A673 (cell line): ENCODE data around the gene TCTN1. TPM values are rescaled to one million over a fixed set of nuclear protein-coding genes. Genes with fewer than 3 reads are reported as not detected.

Experiments used
- BruUV-seq: library from RNA; stranded (reverse); fragments of 400-500 nt; replicated peaks from 2 replicates; lab custom pipeline; 2021; lab: Mats Ljungman, UMichigan
- CTCF ChIA-PET: fragments of 300-600 bp; sonication (Branson Sonifier 250); formaldehyde crosslinking; loops from one replicate; lab custom pipeline; 2022; ENCODE audit warnings: antibody characterized with exemption; lab: Charles Lee
- POLR2A ChIA-PET: fragments of 300-600 bp; sonication (Branson Sonifier 250); formaldehyde crosslinking; loops from one replicate; lab custom pipeline; 2022; ENCODE audit warnings: antibody characterized with exemption; ENCODE audit not compliant: low non-redundant PET; lab: Charles Lee
- DNase-seq: peaks from one replicate; pipeline ENCODE4 v3.0.0-alpha.2; 2015; ENCODE audit warnings: low spot score
- H3K27ac ChIP-seq: fragments of 200-600 bp; sonication (generic); 2 replicates; pipeline ENCODE4 v1.5.1; 2016; ENCODE audit warnings: mixed run types, low read depth, mild to moderate bottlenecking, mixed read lengths, antibody characterized with exemption, low read length; ENCODE audit not compliant: poor library complexity, severe bottlenecking
- H3K27me3 ChIP-seq: fragments of 200-600 bp; sonication (generic); replicated peaks from 2 replicates; pipeline ENCODE4 v1.6.1; 2017; ENCODE audit warnings: mixed run types, low read depth, mild to moderate bottlenecking, mixed read lengths, antibody characterized with exemption, low read length; ENCODE audit not compliant: insufficient read depth, poor library complexity
- H3K36me3 ChIP-seq: fragments of 200-600 bp; sonication (generic); 2 replicates; pipeline ENCODE4 v1.6.1; 2016; ENCODE audit warnings: mixed run types, mild to moderate bottlenecking, mixed read lengths, antibody characterized with exemption, low read length; ENCODE audit not compliant: insufficient read depth, poor library complexity, severe bottlenecking
- H3K4me1 ChIP-seq: fragments of 200-600 bp; sonication (generic); 2 replicates; pipeline ENCODE4 v1.6.1; 2017; ENCODE audit warnings: mixed run types, mild to moderate bottlenecking, mixed read lengths, antibody characterized with exemption, low read length; ENCODE audit not compliant: insufficient read depth, poor library complexity, severe bottlenecking
- H3K4me3 ChIP-seq: fragments of 200-600 bp; sonication (generic); 2 replicates; pipeline ENCODE4 v1.5.1; 2016; ENCODE audit warnings: low read depth, mixed run types, mild to moderate bottlenecking, mixed read lengths, low read length; ENCODE audit not compliant: poor library complexity, severe bottlenecking
- H3K9me3 ChIP-seq: fragments of 200-600 bp; sonication (generic); 2 replicates; pipeline ENCODE4 v1.6.1; 2016; ENCODE audit warnings: mixed run types, low read depth, mild to moderate bottlenecking, mixed read lengths, antibody characterized with exemption, low read length; ENCODE audit not compliant: poor library complexity, severe bottlenecking
- EZH2 ChIP-seq: fragments of 200-600 bp; sonication (generic); IDR thresholded peaks from 2 replicates; pipeline ENCODE4 v1.6.1; 2017; ENCODE audit warnings: borderline replicate concordance, low read depth, mild to moderate bottlenecking, mixed read lengths, antibody characterized with exemption, low read length; ENCODE audit not compliant: poor library complexity, severe bottlenecking
- intact Hi-C: fragments of 100-400 bp; cut with micrococcal nuclease; formaldehyde crosslinking; loops from one replicate; pipeline ENCODE4 v1.10.0; 2022; ENCODE audit not compliant: unreplicated experiment
- total RNA-seq: library from RNA; stranded (reverse); gene quantifications from 2 replicates; pipeline ENCODE4 v1.2.3, GENCODE V29; 2021
- TF ChIP-seq, protein P1 (sequence below): fragments of 300-800, 200-600 bp; sonication (generic); conservative IDR thresholded peaks from 2 replicates; pipeline ENCODE4 v1.5.1; 2017; ENCODE audit warnings: low read depth, mild to moderate bottlenecking, antibody characterized with exemption, low read length, moderate library complexity, mixed read lengths

TCTN1 gene
- total RNA-seq, 1 experiment from 2014 or later, result 38.8 TPM

DNA sequence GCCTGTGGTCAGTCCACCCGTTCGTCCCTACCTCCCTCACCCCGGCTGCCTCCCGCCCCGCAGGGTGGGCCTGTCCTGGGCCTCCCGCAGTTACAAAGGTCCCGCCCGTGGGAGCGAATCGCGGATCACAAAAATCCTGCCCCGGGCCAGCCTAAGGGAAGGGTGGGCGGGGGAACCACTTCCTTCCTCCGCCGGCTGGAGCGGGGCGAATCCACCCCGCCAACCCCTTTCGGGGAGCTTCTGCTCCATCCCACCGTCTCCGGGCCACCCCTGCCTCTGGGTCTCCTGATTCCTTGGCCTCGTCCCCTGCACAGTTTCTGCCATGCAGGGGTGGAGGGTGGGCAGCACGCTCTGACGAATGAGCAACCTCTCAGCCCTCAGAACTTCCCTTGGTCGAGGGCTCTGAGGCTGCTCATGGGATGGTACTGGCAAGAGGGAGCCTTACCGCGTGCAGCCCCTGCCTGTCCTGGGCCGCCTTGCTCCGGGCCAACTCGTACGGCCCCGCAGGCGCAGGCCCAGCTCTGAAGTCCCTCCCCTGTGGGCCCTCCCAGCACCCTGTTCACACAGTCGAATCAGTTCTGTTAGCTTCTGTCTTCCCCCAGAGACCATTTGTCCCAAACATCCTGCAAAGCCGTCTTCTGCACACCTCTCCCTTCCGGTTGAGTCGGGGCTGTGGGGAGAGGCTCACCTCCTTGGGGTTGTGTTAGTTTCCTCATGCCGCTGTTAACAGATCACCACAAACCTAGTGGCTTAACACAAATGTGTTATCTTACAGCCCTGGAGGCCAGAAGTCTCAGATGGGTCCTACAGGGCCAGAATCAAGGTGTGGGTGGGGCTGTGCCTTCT is 75.6 kb downstream of the TCTN1 start:
- H3K27ac ChIP-seq, result no peak overlapping the region
- intact Hi-C loops, result loop anchor here (10.0 kb wide), 1 partner anchor 75 kb away; the partner anchor contains the start of gene TCTN1
- POLR2A ChIA-PET, result no interaction called here
- TF ChIP-seq EZH2, result no peak
- TF ChIP-seq, protein P1, sequence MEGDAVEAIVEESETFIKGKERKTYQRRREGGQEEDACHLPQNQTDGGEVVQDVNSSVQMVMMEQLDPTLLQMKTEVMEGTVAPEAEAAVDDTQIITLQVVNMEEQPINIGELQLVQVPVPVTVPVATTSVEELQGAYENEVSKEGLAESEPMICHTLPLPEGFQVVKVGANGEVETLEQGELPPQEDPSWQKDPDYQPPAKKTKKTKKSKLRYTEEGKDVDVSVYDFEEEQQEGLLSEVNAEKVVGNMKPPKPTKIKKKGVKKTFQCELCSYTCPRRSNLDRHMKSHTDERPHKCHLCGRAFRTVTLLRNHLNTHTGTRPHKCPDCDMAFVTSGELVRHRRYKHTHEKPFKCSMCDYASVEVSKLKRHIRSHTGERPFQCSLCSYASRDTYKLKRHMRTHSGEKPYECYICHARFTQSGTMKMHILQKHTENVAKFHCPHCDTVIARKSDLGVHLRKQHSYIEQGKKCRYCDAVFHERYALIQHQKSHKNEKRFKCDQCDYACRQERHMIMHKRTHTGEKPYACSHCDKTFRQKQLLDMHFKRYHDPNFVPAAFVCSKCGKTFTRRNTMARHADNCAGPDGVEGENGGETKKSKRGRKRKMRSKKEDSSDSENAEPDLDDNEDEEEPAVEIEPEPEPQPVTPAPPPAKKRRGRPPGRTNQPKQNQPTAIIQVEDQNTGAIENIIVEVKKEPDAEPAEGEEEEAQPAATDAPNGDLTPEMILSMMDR, result no peak
- no peaks in the 10 kb centered on the region for H3K27me3 ChIP-seq
- no peaks in the 10 kb centered on the region for H3K36me3 ChIP-seq
- BruUV-seq, result no TSS peak
- H3K4me1 ChIP-seq, result peaks cover 14% of the 10 kb centered on the region
- CTCF ChIA-PET, result no interaction called here
- H3K4me3 ChIP-seq, result peak overlapping the region; percentile 55
- H3K9me3 ChIP-seq, result no peaks in the 10 kb centered on the region
- peak; percentile 25 for DNase-seq

DNA sequence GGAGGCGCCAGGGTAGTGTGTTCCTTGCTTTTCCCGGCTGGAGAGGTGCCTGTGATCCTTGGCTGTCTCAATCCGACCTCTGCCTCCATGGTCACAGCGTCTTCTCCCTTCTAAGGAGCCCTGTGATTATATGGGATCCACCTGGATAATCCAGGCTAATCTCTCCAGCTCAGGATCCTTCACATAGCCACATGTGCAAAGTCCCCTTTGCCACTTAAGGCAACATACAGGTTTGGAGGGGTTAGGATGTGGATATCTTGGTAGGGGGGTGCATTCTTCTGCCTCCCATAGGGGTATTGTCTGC is 76.2 kb downstream of the TCTN1 start:
- no peak overlapping the region for H3K27ac ChIP-seq
- no peak overlapping the region for H3K4me3 ChIP-seq
- intact Hi-C loops, result loop anchor here (10.0 kb wide), 1 partner anchor 75 kb away; the partner anchor contains the start of gene TCTN1
- BruUV-seq, result no TSS peak
- DNase-seq, result no peak
- H3K9me3 ChIP-seq, result no peaks in the 10 kb centered on the region
- ChIA-PET POLR2A (no interaction called here), CTCF (no interaction called here)
- H3K36me3 ChIP-seq, result no peaks in the 10 kb centered on the region
- H3K27me3 ChIP-seq, result no peaks in the 10 kb centered on the region
- peaks cover 14% of the 10 kb centered on the region for H3K4me1 ChIP-seq
- TF ChIP-seq EZH2, result no peak
- TF ChIP-seq, protein P1, result no peak

DNA sequence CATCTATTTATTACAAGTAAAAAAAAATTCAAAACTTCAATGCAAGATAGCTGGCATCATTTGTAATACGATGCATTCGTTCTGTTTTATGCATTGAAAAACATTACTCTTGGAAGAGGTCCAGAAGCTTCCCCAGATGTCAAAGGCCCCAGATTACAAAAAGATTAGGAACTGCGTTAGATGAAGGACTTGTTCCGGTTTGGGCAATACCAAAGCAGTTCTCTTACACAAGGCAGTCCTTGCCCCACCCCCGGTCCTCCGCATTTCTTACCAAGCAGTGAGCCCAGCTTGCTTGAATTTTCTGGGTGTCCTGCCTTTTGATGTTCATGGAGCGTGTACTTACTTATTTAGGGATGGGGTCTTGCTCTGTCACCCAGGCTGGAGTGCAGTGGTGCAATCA is 79.8 kb downstream of the TCTN1 start:
- no peak overlapping the region for H3K4me3 ChIP-seq
- H3K27ac ChIP-seq, result no peak overlapping the region
- ChIA-PET CTCF (no interaction called here), POLR2A (no interaction called here)
- H3K27me3 ChIP-seq, result no peaks in the 10 kb centered on the region
- peaks cover 14% of the 10 kb centered on the region for H3K4me1 ChIP-seq
- intact Hi-C loops, result loop anchor here (10.0 kb wide), 1 partner anchor 79 kb away; the partner anchor contains the start of gene TCTN1
- no peak for TF ChIP-seq EZH2
- TF ChIP-seq, protein P1, result no peak
- BruUV-seq, result no TSS peak
- no peaks in the 10 kb centered on the region for H3K36me3 ChIP-seq
- no peaks in the 10 kb centered on the region for H3K9me3 ChIP-seq
- DNase-seq, result peak; percentile 49
